HepG2 (cell line): Measurements from ENCODE around the gene MAN2A1. TPM values are rescaled to one million over a fixed set of nuclear protein-coding genes. Genes with fewer than 3 reads are reported as not detected.

Experiments
- ATAC-seq: fragments of 200-7000 bp; cut with Tn5 transposase; 3 replicates; pipeline ENCODE4 v1.9.1; 2020; ENCODE audit warnings: mild to moderate bottlenecking, moderate library complexity
- BruUV-seq: library from RNA; stranded (reverse); fragments of 400-500 nt; replicated peaks from 2 replicates; lab custom pipeline; 2021; lab: Mats Ljungman, UMichigan
- CTCF ChIA-PET: fragments of 300-600 bp; formaldehyde crosslinking; extraction: SDS; loops from one replicate; lab custom pipeline; 2021; ENCODE audit warnings: low total read pairs, inconsistent platforms, low intra/inter-chr PET ratio; lab: Yijun Ruan, JAX
- POLR2A ChIA-PET: fragments of 350-600 bp; sonication (Branson Sonifier 250); formaldehyde crosslinking; loops from one replicate; lab custom pipeline; 2020; ENCODE audit warnings: antibody characterized with exemption, inconsistent platforms; lab: Yijun Ruan, JAX
- DNase-seq: peaks from one replicate; pipeline ENCODE4 v3.0.0-alpha.2; 2015; ENCODE audit warnings: low spot score
- FAIRE-seq: peaks from 3 replicates; lab custom pipeline; 2011; peaks lifted over from hg19 to GRCh38; lab: Jason Lieb, UNC
- H2AFZ ChIP-seq: one replicate; pipeline ENCODE4 v1.6.1; 2011; ENCODE audit warnings: low read length, inconsistent platforms
- H3K27ac ChIP-seq: fragments of 300-600 bp; 3 replicates; pipeline ENCODE4 v1.8.0; 2011; ENCODE audit warnings: mixed run types, mild to moderate bottlenecking, mixed read lengths, low read length, inconsistent platforms; ENCODE audit not compliant: insufficient read depth; ENCODE audit errors: extremely low read length
- H3K27me3 ChIP-seq, 2 experiments: fragments of 200-600 bp in 1 of 2; 2 replicates in 1 of 2; 3 replicates in 1 of 2; pipeline versions ENCODE4 v1.6.0 to v1.8.0; 2011; ENCODE audit warnings: low read length in 2 of 2, mild to moderate bottlenecking in 2 of 2, moderate library complexity in 2 of 2, inconsistent platforms in 1 of 2; ENCODE audit not compliant: insufficient read depth in 2 of 2, control insufficient read depth in 1 of 2
- H3K36me3 ChIP-seq, 2 experiments: fragments of 200-600 bp in 1 of 2; replicated peaks in 1 of 2; 2 replicates in 1 of 2; 3 replicates in 1 of 2; pipeline versions ENCODE4 v1.5.1 to v1.8.0; 2011; ENCODE audit warnings: low read length in 2 of 2, inconsistent platforms in 1 of 2; ENCODE audit not compliant: insufficient read depth in 2 of 2, control insufficient read depth in 1 of 2
- H3K4me1 ChIP-seq: 2 replicates; pipeline ENCODE4 v1.5.1; 2012; ENCODE audit warnings: low read length, inconsistent platforms; ENCODE audit not compliant: insufficient read depth
- H3K4me2 ChIP-seq: 2 replicates; pipeline ENCODE4 v1.6.0; 2011; ENCODE audit warnings: low read depth, low read length, inconsistent platforms
- H3K4me3 ChIP-seq, 3 experiments: fragments of 200-600 bp in 1 of 3; sonication (generic), shearing (Covaris generic) in 1 of 3; replicated peaks in 1 of 3; 2 replicates each; pipeline ENCODE4 v1.5.1; 2011 to 2016; ENCODE audit warnings: low read length in 3 of 3, inconsistent platforms in 2 of 3, low read depth in 2 of 3, mild to moderate bottlenecking in 2 of 3, control low read depth in 1 of 3, mixed read lengths in 1 of 3; ENCODE audit not compliant: insufficient read depth in 1 of 3
- H3K79me2 ChIP-seq: one replicate; pipeline ENCODE4 v1.6.1; 2011; ENCODE audit warnings: low read length, inconsistent platforms; ENCODE audit not compliant: insufficient read depth
- H3K9ac ChIP-seq: 2 replicates; pipeline ENCODE4 v1.6.0; 2011; ENCODE audit warnings: mild to moderate bottlenecking, low read depth, low read length, inconsistent platforms; ENCODE audit not compliant: insufficient read depth
- H3K9me3 ChIP-seq: 2 replicates; pipeline ENCODE4 v1.5.1; 2012; ENCODE audit warnings: mild to moderate bottlenecking, low read length
- H4K20me1 ChIP-seq: 2 replicates; pipeline ENCODE4 v1.6.0; 2011; ENCODE audit warnings: inconsistent platforms, mild to moderate bottlenecking, low read length, moderate library complexity; ENCODE audit not compliant: insufficient read depth
- CTCF ChIP-seq: sonication (generic); formaldehyde crosslinking; IDR thresholded peaks from 2 replicates; pipeline ENCODE4 v1.5.0; 2020; ENCODE audit warnings: mild to moderate bottlenecking, missing genetic modification reagents, moderate library complexity
- GFI1 ChIP-seq: sonication (generic); formaldehyde crosslinking; IDR thresholded peaks from 2 replicates; pipeline ENCODE4 v1.5.0; 2020; ENCODE audit warnings: missing genetic modification reagents, mild to moderate bottlenecking, borderline replicate concordance
- LBX2 ChIP-seq: sonication (generic); formaldehyde crosslinking; IDR thresholded peaks from 2 replicates; pipeline ENCODE4 v1.5.0; 2020; ENCODE audit warnings: missing genetic modification reagents, mild to moderate bottlenecking, borderline replicate concordance
- MXD1 ChIP-seq: sonication (generic); formaldehyde crosslinking; IDR thresholded peaks from 2 replicates; pipeline ENCODE4 v1.4.0; 2020; ENCODE audit warnings: mild to moderate bottlenecking, missing genetic modification reagents
- WGBS: methylation state at CpG from one replicate; pipeline ENCODE4 v1.1.6; 2017; ENCODE audit warnings: low lambda C conversion rate; 5-methylcytosine and 5-hydroxymethylcytosine counted together
- in situ Hi-C: cut with HindIII; loops from 2 replicates; pipeline ENCODE4 v1.10.0; 2017; ENCODE audit warnings: low pct_unique_long_range_greater_than_20kb; ENCODE audit not compliant: extremely low pct_ligation_motif_present
- intact Hi-C: fragments of 100-400 bp; cut with micrococcal nuclease; formaldehyde crosslinking; loops from one replicate; pipeline ENCODE4 v1.10.0; 2022; ENCODE audit not compliant: unreplicated experiment
- polyA plus RNA-seq, 8 experiments: library from polyadenylated mRNA; depleted of rRNA in 3 of 8; stranded (reverse) in 7 of 8; unstranded in 1 of 8; fragments of >200 nt; fragmentation: Illumina TruSeq in 4 of 8; extraction: Trizol in 4 of 8; gene quantifications; 2 replicates each; pipeline versions ENCODE4 v1.2.1 to v1.2.3, GENCODE V29; 2011 to 2016; ENCODE audit warnings: low read depth in 4 of 8, missing spikeins in 1 of 8, mixed read lengths in 1 of 8; ENCODE audit not compliant: insufficient read depth in 1 of 8
- total RNA-seq, 5 experiments: library from RNA; depleted of rRNA; stranded (reverse); fragments of >200 nt; fragmentation: Illumina TruSeq; extraction: Trizol; gene quantifications; 2 replicates each; pipeline ENCODE4 v1.2.3, GENCODE V29; 2016; ENCODE audit warnings: low read depth in 1 of 5

The MAN2A1 gene
- total and polyA plus RNA-seq, 2 of the 13 experiments (the other 11 are each of a cell fraction or from before 2014, with no cell fraction given): 56.2 to 80.5 TPM

GRCh38 chr5:109816732-109817131, 127.0 kb downstream of the MAN2A1 start:
- FAIRE-seq: no peak
- Histone ChIP-seq H3K4me3 (no peak overlapping the region), H2AFZ (no peak overlapping the region), H3K79me2 (no peaks in the 10 kb centered on the region), H4K20me1 (no peaks in the 10 kb centered on the region), H3K9ac (no peak overlapping the region)
- CTCF ChIA-PET: no interaction called here
- BruUV-seq: no TSS peak
- 93% methylated on average over 1 of the region's 1 CpG for WGBS
- TF ChIP-seq MXD1: no peak
- TF ChIP-seq GFI1 (CRISPR knock-in tag): no peak
- TF ChIP-seq, all 625 proteins: peak for 0
- H3K27me3 ChIP-seq: no peaks in the 10 kb centered on the region
- in situ Hi-C loops (no loop called here), intact Hi-C loops (no loop called here)
- H3K4me1 ChIP-seq: no peaks in the 10 kb centered on the region
- peaks cover 6 to 39% of the 10 kb centered on the region in 2 experiments for H3K36me3 ChIP-seq
- no peak for ATAC-seq
- H3K9me3 ChIP-seq: no peaks in the 10 kb centered on the region
- H3K4me2 ChIP-seq: no peak overlapping the region
- POLR2A ChIA-PET: no interaction called here
- no peak overlapping the region for H3K27ac ChIP-seq
- DNase-seq: no peak

GRCh38 chr5:109819878-109820277, 130.2 kb downstream of the MAN2A1 start:
- Histone ChIP-seq H3K36me3 (peaks cover 8 to 32% of the 10 kb centered on the region in 2 experiments), H3K4me1 (no peaks in the 10 kb centered on the region), H3K4me3 (no peak overlapping the region), H4K20me1 (no peaks in the 10 kb centered on the region), H3K9ac (no peak overlapping the region), H3K27me3 (no peaks in the 10 kb centered on the region), H3K9me3 (no peaks in the 10 kb centered on the region), H3K27ac (no peak overlapping the region), H3K4me2 (no peak overlapping the region), H2AFZ (no peak overlapping the region), H3K79me2 (no peaks in the 10 kb centered on the region)
- BruUV-seq: no TSS peak
- 0 out of 2 replicates have a peak, but pooled peaks have one; percentile 16 for TF ChIP-seq CTCF
- no peak for TF ChIP-seq LBX2 (CRISPR knock-in tag)
- 52% methylated on average over 2 of the region's 2 CpGs for WGBS
- POLR2A ChIA-PET: no interaction called here
- intact Hi-C loops: no loop called here
- in situ Hi-C loops: no loop called here
- FAIRE-seq: no peak
- CTCF ChIA-PET: no interaction called here
- no peak for DNase-seq
- ATAC-seq: no peak
